ENCODE data around the gene GAD2.

GAD2 gene

DNA sequence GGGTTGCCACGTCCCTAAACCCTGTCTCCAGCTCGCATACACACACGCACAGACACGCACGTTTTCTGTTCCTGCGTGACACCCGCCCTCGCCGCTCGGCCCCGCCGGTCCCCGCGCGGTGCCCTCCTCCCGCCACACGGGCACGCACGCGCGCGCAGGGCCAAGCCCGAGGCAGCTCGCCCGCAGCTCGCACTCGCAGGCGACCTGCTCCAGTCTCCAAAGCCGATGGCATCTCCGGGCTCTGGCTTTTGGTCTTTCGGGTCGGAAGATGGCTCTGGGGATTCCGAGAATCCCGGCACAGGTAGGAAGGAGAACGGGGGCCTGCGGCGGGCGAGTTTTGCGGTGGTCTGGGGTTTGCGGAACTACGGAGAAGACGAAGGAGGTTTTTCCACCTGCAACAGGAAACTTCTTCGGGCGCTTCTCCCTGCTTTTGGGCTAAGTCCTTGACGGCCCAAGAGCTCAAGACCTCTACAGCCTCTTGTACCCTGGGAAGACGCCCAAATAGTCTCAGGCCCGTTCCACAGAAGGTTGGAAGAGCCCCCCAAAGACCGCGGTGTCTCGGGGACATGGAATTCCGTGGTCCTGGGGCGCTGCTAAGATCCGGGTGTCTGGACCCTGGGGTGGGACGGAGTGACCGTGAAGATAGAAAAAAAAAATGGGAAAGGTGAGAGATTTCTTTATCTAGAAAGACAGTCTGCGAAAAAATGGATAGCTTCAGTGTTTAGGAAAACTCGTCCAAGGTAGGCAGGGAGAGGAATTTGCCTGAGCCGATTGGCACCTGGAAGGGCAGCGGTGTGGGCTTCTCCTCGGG is at the start of gene GAD2:
TSS of gene GAD2 (plus strand) at position 190 of the 811 bp plus-strand sequence. CDS start at position 226, 36 bp downstream.
- no peak for DNase-seq

DNA sequence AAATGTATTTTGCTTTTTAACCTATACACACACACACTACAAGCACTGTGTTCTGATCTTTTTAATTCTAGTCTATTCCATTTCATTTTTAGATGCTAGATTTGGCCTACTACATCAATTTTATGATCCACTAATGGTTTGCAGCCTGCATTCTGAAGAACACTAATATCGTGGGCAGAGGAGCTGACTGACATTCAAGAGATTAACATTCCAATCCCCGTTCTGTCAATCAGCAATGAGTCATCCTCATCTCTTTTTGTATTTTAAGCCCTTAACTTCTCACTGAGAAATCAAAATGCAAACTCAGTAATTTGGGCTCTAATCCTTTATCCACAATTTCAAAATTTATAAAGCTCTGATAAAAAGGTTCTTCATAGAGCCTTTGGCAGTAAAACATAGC is 47.1 kb upstream of the GAD2 start:
- no peak for DNase-seq

DNA sequence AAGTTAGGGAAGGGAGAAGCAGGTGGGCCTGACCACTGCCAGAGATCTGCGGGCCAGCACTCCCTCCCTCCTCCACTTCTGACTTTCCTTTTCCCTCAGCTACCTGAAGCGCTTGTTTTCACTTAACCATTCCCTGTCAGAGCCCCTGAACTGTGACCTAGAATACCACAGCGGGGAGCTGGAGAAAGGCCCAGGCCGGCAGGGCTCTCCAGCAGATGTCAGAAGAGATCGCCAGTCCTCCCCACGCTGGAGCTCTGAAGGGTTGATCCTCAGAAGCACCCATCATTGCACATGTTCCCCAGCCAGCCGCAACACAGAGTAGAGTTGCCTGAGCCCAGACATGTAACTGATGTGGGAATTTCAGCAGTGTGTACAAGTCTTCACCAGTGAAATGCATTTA is 44.4 kb upstream of the GAD2 start:
- no peak for DNase-seq

DNA sequence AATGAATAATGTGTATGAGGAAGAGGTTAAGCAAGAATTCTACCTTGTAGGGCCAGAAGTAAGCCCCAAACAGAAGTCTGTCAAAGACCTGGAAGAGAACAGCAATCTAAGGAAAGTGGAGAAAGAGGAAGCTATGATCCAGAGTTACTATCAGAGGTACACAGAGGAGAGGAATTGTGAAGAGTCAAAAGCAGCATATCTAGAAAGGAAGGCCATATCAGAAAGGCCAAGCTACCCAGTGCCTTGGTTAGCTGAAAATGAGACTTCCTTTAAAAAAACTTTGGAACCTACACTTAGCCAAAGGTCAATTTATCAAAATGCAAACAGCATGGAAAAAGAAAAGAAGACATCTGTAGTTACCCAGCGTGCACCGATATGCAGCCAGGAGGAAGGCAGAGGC is 42.7 kb upstream of the GAD2 start:
- DNase-seq: no peak

DNA sequence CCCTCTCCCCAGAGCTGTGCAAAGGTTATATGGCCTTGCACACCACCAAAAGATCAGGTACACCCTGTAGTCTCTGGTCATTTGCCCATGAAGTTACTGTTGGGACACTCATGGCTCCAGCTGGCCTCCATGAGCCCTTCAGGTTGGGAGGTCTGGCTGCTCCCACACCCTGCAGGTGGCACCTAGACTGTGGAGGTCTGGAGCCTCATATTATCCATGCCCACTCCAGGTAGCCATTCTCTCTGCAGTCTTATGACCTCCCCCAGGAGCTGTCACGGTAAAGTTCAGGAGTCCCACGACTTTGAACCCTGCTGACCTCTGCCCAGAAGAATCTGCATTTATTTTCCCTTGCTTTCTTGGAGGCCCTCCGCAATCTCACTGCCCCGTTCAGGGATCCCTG is 39.2 kb upstream of the GAD2 start:
- DNase-seq: no peak

DNA sequence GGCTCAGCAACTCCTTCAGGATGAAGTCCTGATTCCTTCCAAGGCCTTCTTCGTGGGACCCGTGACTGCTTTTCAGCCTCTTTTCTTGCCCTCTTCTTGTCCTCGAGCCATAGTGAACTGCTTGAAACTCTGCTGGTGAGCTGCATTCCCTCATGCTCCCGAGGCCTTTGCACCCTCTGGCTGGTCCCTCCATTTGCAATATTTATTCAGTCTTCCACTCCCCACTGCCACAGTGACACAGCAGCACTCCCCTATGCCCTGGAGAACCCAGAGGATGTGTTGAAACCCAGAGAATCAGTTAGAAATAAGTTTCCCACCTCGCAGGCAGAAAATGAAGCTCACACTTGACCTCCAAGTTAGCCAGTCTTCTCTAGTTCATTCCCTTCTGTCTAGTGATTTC is 22.3 kb upstream of the GAD2 start:
- DNase-seq: no peak

DNA sequence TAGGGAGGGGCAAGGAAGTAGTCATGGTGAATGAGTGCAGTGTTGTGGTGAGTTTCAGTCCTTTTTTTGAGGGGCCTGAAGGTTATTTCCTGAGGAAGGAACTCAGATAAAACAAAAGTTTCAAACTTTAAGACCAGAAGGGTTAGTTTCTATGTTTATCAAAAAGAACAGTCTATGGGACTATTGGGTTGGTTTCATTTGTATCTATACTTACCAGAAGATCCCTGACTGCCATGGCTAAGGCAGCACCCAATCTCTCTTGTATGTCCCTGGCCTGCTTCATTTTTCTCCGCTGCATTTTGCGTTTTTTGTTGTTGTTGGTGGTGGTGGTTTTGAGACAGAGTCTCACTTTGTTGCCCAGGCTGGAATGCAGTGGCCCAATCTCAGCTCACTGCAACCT is 19.3 kb upstream of the GAD2 start:
- no peak for DNase-seq

DNA sequence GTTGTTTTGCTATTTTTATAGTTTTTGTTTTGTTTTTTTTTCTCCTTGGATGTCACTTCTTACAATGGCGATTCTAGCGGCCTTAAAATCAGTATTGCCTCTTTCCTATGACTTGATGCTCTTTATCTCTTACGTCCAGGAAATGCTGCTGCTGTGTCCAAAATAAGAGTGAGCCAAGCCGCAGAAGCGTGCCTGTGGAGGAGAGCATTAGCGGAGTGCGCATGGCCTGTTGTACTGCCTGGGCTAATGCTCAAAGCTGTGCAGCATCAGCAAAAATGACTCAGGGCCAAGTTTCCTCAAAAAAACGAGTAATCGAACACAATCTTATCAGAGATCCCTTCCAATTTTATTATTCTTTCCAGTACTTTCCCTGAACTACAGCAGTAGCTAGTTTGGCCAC is 18.5 kb upstream of the GAD2 start:
- DNase-seq: no peak

DNA sequence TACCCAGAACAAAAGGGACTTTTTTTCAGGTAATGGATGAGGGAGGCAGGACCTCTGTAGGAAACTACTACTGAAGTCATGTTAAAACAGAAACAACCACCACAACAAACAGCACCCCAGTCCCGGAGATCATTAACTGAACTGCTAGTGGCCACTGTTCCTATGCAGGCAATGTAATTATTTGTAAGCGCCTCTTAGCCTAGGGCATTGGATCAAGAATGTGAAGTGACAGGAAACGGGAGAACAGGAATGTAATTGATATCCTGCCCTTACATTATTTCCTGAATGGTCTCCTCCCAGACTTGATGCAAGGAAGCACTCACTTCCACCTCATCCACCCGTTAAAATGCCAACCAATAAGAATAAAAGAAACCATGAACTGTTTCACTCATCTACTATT is 16.7 kb upstream of the GAD2 start:
- DNase-seq: no peak

DNA sequence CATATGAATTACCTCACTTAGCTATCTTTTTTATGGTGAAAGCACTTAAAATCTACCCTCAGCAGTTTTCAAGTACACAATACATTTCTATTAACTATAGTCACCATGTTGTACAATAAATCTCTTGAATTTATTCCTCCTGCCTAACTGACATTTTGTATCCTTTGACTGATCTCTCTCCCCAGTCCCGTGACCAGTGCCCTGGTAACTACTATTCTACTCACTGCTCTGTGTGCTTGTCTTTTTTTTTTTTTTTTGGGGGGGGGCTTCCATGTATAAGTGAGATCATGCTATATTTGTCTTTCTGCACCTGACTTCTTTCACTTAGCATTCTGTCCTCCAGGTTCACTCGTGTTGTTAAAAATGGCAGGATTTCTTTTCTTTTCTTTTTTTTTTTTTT is 11.4 kb upstream of the GAD2 start:
- no peak for DNase-seq

DNA sequence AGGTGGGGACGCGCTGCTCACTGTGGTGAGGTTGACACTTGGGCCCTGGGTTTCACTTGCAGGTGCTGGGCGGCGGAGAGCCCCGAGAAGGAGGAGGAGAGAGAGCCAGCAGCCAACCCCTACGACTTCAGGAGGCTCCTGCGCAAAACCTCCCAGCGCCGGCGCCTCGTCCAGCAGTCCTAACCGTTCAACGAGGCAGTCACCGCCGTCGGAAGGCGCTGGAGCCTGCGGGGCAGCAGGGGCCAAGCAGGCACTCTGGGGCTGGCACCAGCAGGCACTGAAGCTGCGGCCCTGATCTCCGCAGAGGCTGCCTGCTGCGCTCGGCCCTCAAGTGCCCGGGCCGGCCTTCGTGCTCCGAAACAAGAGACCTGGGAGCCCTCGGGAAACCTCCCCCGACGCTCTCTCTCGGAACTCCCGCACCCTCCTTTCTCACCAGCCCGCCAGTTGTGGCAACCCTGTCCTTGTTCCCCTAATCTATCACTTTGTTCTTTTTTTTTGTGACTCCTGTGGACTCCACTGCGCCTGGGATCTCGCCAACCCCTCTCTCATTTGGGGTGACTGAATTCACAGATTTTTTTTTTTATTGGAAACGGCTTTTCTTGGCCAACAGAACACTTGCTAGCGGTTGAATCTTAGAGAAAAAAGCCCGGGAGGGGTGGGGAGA is 4.7 kb upstream of the GAD2 start:
- DNase-seq: no peak

DNA sequence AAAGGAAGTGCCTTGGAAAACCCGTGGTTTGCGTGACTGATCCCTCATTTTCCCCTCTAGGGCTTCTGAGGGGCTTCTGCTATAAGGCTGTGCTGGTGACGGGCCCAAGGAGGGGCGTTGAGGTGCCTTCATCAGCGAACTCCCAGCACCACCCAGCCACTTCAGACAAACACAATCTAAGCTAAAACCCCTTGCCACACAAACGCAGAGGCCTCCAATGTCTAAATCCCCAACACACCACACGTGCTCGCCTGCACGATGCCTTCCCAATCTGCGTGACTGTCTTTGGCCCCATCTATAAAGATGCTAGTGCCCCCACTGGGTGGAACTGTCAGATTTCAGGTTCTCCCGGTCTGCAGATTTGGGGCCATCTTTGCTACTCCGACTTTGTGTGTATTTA is 4.1 kb upstream of the GAD2 start:
- no peak for DNase-seq

DNA sequence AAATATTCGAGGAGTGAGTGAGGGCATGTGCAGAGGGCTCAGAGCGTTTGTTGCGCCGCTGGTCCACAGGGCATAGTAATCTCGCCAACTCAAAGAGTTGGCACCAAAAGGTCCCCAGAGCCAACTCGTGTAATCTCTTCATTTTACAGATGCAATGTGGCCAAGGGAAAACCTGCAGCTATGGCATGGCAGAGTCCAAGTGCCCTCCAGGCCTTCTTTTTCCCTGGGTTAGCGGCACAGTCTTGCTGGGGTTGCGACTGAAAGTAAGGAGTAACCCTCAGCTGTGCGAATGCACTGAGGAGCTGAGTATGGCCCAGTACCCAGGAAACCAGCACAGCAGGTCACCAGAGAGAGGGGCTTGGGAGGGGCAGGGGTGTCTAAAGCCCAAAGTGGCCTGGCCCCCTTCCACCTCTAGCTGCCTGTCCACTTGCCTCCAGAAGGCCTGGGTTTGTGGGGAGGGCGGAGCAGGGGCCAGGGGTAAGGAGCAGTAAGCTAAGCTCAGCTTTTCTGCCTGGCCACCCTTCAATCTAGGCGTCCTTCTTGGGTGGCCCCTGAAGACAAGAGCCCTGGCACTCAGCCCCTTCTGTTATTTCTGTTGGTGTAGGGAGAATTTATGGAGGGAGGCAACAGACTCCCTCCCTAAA is 3.3 kb upstream of the GAD2 start:
- DNase-seq: no peak

DNA sequence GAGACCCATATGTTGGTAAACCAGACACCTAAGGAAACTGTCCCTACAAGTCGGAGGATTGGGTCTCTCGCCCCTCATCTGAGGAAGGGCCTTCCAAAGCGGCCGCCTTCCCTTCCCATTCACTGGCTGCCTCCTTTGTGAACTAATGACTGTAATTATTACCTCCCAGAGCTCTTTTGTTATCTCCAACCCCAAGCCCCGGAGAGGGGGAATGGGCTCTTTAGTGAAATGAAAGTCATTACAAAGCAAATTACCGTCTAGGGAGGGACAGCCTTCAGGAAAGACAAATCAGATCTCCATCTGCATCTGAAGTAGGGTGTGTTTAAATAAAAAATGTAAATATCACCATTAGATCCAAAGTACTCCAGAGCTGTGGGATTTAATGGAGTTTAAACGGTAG is 2.6 kb upstream of the GAD2 start:
- no peak for DNase-seq

DNA sequence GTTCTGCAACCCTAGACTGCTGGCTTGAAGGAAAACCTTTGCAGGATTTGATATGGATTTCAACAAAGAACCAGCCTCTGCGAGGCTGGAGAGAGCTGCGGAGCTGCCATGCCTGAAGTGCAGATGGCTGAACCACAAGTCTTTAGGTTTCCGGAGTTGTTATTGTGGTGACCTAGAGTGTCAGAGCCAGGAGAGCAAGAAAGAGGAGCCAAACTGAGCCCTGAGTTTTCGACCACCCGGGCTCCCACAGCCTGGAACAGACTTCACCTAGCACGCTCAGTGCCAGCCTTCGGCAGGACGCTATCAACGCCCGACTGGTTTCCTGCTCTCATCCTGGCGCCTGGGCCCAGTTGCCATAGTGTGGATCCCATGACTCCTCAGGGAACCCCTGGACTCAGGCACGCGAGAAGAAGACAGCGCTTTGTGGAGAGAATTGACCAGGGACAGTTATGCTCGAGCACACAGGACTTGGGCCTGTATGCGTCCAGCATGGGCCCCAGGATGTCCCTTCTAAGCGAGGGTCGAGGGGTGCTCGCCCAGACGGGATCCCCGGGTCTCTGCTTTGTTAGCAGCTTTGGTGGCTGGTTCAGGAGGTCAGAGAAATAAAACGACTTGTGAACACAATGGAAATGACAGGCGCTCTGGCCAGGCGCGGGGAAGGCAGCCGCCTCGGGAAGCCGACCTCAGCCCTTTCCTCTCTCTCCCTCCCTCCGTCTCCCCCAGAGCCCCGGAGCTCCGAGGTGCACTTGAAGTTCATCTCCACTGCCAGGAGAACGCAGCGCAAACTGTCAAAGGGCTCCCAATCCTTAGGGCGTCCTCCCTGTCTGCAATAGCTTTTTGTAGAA is 1.8 kb upstream of the GAD2 start:
- DNase-seq: no peak

DNA sequence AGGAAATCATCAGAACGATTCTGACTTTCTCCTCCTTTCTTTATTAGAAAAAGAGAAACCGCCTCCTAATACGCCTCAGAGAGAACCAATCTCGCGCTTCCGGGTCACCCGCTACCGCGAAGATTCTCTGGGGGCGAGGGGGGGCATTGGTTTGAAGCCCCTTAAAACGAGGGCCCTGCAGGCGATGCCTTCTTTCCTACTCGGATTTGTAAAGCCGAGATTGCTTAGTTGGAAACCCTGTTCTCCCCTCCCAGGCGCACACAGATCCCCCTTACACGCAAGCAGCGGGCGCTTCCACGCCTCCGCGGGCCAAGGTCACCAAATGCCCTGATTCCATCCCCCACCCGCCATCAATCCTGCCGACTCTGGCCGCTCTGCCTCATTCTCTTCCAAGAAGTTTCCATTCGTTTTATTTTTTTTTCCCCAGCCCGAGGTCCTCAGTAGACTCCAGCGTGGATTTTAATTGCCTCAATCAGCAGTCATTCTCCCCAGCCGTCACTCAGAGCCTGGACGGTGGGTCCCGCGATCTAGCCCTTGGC is 1.1 kb upstream of the GAD2 start:
- DNase-seq: no peak

DNA sequence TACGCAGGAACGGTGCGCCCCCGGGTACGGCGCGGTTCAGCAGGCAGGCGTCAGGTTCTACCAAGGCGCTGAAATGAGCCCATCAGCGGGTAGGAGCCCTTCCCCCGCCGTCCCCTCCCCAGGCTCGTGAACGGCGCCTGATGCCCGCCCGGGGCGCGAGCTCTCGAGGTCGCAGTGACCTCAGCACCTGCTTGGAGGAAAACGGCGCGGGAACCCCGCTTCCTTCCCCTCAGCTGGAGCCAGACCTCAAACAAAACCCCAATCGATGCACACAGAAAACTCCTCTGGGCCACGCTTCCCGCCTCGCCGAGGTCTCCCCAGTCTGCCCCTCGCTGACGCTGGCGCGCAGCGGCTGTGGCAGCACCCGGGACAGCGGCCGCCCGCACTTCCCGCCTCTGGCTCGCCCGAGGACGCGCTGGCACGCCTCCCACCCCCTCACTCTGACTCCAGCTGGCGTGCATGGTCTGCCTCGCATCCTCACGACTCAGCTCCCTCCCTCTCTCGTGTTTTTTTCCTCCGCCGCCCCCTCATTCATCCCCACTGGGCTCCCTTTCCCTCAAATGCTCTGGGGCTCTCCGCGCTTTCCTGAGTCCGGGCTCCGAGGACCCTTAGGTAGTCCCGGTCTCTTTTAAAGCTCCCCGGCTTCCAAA is 514 bp upstream of the GAD2 start:
- DNase-seq: no peak

DNA sequence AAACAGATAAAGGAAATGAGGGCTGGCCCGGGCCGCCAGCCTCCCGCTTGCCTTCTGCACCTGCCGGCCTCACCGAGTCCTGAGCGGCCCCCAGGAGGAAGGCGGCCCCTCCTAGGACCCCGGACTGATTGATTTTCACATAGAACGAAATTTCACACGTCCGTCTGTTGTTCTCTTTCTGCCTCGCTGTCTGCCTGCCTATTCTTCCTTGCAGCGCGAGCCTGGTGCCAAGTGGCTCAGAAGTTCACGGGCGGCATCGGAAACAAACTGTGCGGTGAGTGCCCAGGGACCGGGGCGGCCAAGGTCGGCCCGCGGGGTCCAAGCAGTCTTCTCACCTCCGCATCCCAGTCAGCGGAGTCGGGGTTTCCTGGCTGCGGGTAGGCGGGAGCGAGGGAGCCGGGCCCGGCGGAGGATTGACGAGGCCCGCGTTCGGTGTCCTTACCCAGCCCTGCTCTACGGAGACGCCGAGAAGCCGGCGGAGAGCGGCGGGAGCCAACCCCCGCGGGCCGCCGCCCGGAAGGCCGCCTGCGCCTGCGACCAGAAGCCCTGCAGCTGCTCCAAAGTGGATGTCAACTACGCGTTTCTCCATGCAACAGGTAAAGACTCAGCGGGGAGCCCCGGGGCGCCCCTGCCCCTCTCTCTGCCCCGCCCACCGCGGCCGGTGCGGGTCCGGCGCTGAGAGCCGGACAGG is 967 bp downstream of the GAD2 start:
- DNase-seq: no peak

DNA sequence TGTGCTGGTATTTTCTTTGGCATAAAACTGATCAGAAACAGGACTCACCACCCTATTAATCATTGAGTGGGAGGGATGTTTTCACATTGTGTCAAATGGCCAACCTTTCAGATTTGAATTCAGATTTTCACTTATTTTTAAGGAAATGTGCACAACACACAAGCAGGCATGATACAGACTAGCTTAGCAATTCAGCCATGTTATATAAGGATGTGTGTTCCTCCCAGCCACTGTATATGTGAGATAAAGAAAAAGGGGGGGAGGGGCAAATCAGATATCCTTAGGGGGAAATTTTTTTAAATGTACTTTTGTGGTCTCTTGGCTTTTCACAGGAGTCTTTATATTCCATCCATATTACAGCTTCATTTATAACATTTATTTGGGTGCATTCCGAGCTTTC is 3.1 kb downstream of the GAD2 start:
- no peak for DNase-seq

DNA sequence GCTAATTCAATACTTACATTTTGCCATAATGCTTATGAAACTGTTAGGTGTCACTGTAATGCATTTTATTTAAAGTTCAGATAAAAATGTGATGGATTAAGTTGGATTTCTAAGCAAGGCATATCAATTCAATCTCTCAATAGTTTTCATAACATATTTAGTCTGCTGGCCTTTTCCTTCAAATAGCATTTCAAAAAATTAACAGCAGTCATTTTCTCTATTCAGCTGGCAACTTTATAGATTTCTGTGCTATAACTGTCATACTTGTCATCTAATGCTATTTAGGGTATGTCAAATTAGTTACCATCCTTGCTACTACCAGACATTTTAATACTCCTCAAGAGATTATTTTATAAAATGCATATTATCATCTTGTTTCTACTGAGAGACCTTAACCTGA is 4.3 kb downstream of the GAD2 start:
- DNase-seq: no peak

DNA sequence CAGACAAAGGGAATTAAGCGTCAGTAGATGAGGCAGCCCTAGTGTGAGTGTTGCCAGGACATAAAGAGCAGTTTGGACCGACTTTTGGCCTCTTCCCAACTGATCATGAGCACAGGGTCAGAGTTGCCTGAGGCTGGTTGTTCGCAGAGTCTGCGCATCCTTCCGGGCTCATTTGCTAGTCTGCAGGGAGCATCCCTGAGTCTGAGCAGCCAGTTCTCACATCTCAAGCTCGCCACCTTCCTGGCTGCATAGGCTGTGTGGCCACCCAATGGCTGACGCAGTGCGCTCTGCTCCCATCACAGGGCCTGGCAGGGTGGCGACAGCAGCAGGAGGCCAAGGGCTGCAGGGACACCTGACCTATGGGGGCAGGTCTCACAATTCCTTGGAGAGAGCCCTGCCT is 5.0 kb downstream of the GAD2 start:
- DNase-seq: no peak

DNA sequence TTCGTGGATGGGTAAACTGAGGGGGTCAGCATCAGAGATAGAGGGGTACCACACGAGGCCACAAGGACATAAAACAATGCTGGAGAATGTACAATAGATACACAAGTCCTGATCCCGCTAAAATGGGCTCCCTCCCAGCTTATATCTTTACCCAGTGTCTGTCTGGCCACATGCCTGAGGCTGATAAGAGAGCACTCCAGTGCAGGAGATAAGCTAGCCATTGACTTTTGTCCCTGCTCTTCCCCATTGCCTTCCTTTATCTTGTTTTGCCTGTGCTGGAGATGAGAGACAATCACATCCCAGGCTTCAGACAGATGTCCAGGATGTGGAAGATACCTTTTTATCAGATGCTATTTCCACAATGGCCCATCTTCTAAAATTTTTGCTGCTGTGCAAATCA is 6.0 kb downstream of the GAD2 start:
- no peak for DNase-seq

Measured in CD4-positive, alpha-beta T cell treated with Interleukin-1 beta for 1 hour (primary cell).